ENCODE measurements around the gene MYOM1.
A peak's percentile ranks its signal among the peaks of the same experiment; 100 is the strongest.

MYOM1 gene

GRCh38 chr18:3251963-3252277 lies 32.2 kb upstream of the MYOM1 start:
- Histone ChIP-seq H3K4me2 (ENCODE audit: low read length) (peak overlapping the region; percentile 71; the same call in 1 of the 2 replicates), H3K4me3 (ENCODE audit: low read length) (no peak overlapping the region), H3K27ac (ENCODE audit: low read depth, low read length) (no peak overlapping the region), H3K36me3 (ENCODE audit: control insufficient read depth, low read length) (peaks cover 83% of the 10 kb centered on the region), H3K9me2 (replicated peaks; ENCODE audit: control insufficient read depth, low read length) (no peaks in the 10 kb centered on the region), H3K27me3 (ENCODE audit: control insufficient read depth, low read length) (no peaks in the 10 kb centered on the region), H3K9me3 (ENCODE audit: control insufficient read depth, insufficient read depth, low read length) (no peaks in the 10 kb centered on the region), H3F3A (ENCODE audit: control insufficient read depth, insufficient read depth) (peaks cover 14% of the 10 kb centered on the region), H3K4me1 (ENCODE audit: control insufficient read depth, low read length) (peaks cover 67% of the 10 kb centered on the region), H3K79me2 (ENCODE audit: control insufficient read depth, low read length) (peaks cover 69% of the 10 kb centered on the region), H4K20me1 (ENCODE audit: control insufficient read depth, insufficient read depth, low read depth, low read length) (peaks cover 10% of the 10 kb centered on the region)
- TF ChIP-seq, protein P1, sequence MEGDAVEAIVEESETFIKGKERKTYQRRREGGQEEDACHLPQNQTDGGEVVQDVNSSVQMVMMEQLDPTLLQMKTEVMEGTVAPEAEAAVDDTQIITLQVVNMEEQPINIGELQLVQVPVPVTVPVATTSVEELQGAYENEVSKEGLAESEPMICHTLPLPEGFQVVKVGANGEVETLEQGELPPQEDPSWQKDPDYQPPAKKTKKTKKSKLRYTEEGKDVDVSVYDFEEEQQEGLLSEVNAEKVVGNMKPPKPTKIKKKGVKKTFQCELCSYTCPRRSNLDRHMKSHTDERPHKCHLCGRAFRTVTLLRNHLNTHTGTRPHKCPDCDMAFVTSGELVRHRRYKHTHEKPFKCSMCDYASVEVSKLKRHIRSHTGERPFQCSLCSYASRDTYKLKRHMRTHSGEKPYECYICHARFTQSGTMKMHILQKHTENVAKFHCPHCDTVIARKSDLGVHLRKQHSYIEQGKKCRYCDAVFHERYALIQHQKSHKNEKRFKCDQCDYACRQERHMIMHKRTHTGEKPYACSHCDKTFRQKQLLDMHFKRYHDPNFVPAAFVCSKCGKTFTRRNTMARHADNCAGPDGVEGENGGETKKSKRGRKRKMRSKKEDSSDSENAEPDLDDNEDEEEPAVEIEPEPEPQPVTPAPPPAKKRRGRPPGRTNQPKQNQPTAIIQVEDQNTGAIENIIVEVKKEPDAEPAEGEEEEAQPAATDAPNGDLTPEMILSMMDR (IDR thresholded peaks at IDR 0.05; ENCODE audit: low read depth, low read length, poor library complexity, severe bottlenecking), result no peak
- TF ChIP-seq EZH2phosphoT487 (IDR thresholded peaks at IDR 0.05; ENCODE audit: borderline replicate concordance, low read length), result no peak

DNA sequence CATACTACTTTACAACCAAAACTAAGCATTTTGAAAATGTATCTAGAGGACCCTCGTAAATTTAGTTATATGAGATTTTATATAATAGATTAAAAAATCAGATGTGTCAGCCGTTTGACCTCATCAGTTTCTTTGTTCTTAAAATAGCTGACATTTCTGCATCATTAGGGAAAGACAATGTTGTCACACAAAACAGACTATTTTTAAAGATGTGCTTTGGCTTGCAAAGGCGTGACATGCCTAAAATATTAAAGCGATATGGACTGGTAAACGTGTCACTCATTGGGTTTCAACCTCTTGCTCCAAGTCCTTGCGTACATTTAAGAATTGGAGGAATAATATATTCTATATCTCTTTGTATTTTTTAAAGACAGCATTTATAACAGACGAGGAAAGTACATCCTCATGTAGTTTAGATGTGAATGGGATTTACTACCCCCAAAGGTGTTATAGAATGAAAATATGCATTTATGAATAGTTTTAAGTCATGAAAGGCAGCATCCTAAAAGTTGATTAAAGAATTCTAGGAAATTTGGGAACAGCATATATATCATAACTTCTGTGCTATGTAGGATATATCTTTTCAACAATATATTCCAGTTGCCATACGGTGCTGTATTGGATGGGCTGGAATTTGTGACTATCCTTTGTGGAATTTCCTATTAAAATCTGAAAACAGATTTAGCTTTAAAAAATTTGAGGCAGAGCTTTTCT lies 31.6 kb upstream of the MYOM1 start:
- Histone ChIP-seq H3K36me3 (ENCODE audit: control insufficient read depth, low read length) (peaks cover 78% of the 10 kb centered on the region), H3F3A (ENCODE audit: control insufficient read depth, insufficient read depth) (peaks cover 16% of the 10 kb centered on the region), H4K20me1 (ENCODE audit: control insufficient read depth, insufficient read depth, low read depth, low read length) (peaks cover 10% of the 10 kb centered on the region), H3K9me3 (ENCODE audit: control insufficient read depth, insufficient read depth, low read length) (no peaks in the 10 kb centered on the region), H3K27me3 (ENCODE audit: control insufficient read depth, low read length) (no peaks in the 10 kb centered on the region), H3K79me2 (ENCODE audit: control insufficient read depth, low read length) (peaks cover 74% of the 10 kb centered on the region), H3K4me1 (ENCODE audit: control insufficient read depth, low read length) (peaks cover 67% of the 10 kb centered on the region), H3K27ac (ENCODE audit: low read depth, low read length) (peak overlapping the region; percentile 16), H3K4me3 (ENCODE audit: low read length) (peak overlapping the region; percentile 9), H3K4me2 (ENCODE audit: low read length) (peak overlapping the region; percentile 71), H3K9me2 (replicated peaks; ENCODE audit: control insufficient read depth, low read length) (no peaks in the 10 kb centered on the region)
- TF ChIP-seq, protein P1 (IDR thresholded peaks at IDR 0.05; ENCODE audit: low read depth, low read length, poor library complexity, severe bottlenecking), result no peak
- no peak for TF ChIP-seq EZH2phosphoT487 (IDR thresholded peaks at IDR 0.05; ENCODE audit: borderline replicate concordance, low read length)

- Histone ChIP-seq H3F3A (ENCODE audit: control insufficient read depth, insufficient read depth) (peaks cover 12% of the 10 kb centered on the region), H3K4me1 (ENCODE audit: control insufficient read depth, low read length) (peaks cover 64% of the 10 kb centered on the region), H3K4me3 (ENCODE audit: low read length) (peak overlapping the region; percentile 61), H3K27me3 (ENCODE audit: control insufficient read depth, low read length) (no peaks in the 10 kb centered on the region), H3K9me3 (ENCODE audit: control insufficient read depth, insufficient read depth, low read length) (no peaks in the 10 kb centered on the region), H3K9me2 (replicated peaks; ENCODE audit: control insufficient read depth, low read length) (no peaks in the 10 kb centered on the region), H4K20me1 (ENCODE audit: control insufficient read depth, insufficient read depth, low read depth, low read length) (peaks cover 10% of the 10 kb centered on the region), H3K4me2 (ENCODE audit: low read length) (peak overlapping the region; percentile 71), H3K36me3 (ENCODE audit: control insufficient read depth, low read length) (peaks cover 69% of the 10 kb centered on the region), H3K79me2 (ENCODE audit: control insufficient read depth, low read length) (peaks cover 81% of the 10 kb centered on the region), H3K27ac (ENCODE audit: low read depth, low read length) (peak overlapping the region; percentile 25)
- TF ChIP-seq, protein P1 (IDR thresholded peaks at IDR 0.05; ENCODE audit: low read depth, low read length, poor library complexity, severe bottlenecking), result no peak
- TF ChIP-seq EZH2phosphoT487 (IDR thresholded peaks at IDR 0.05; ENCODE audit: borderline replicate concordance, low read length), result no peak
These were observed 30.7 kb upstream of the MYOM1 start for GRCh38 chr18:3250237-3251107.

Measured in DOHH2 (cell line).